COLO668 (cell line): ENCODE measurements around the gene ECEL1.
"Not testable (repeated sequence)": the region's sequence is repeated elsewhere in the genome, so short reads cannot be mapped to it uniquely, and the experiment has no call there.

Experiments used
- DNase-seq: peaks from one replicate; lab custom pipeline; 2025; ENCODE audit not compliant: unreplicated experiment; lab: John Stamatoyannopoulos, UW

Gene ECEL1

GRCh38 chr2:232487385-232488096, at the start of gene ECEL1:
ECEL1 (minus strand) TSS chr2:232487834; CDS start chr2:232486653, 1,181 bp downstream.
- peak; percentile 65 for DNase-seq

GRCh38 chr2:232537079-232537478, 49.4 kb upstream of the ECEL1 start:
- DNase-seq = peak; percentile 11

- DNase-seq = no peak
Measured at GRCh38 chr2:232535761-232536530, 48.3 kb upstream of the ECEL1 start.

GRCh38 chr2:232534940-232535651, 47.5 kb upstream of the ECEL1 start:
- DNase-seq = no peak

GRCh38 chr2:232533944-232534710, 46.5 kb upstream of the ECEL1 start:
- no peak for DNase-seq

- not testable (repeated sequence) for DNase-seq
Measured at GRCh38 chr2:232532821-232533220, 45.2 kb upstream of the ECEL1 start.

- no peak for DNase-seq
Measured at GRCh38 chr2:232532419-232532818, 44.8 kb upstream of the ECEL1 start.

GRCh38 chr2:232530626-232531260, 43.1 kb upstream of the ECEL1 start:
- no peak for DNase-seq

- DNase-seq = no peak
Measured at GRCh38 chr2:232529806-232530547, 42.3 kb upstream of the ECEL1 start.

- no peak for DNase-seq
Measured at GRCh38 chr2:232528746-232529460, 41.3 kb upstream of the ECEL1 start.

GRCh38 chr2:232527905-232528470, 40.4 kb upstream of the ECEL1 start:
- no peak for DNase-seq

GRCh38 chr2:232526372-232526941, 38.8 kb upstream of the ECEL1 start:
- DNase-seq = no peak

GRCh38 chr2:232525791-232526371, 38.2 kb upstream of the ECEL1 start, which contains the start of gene CHRND:
CHRND (plus strand) TSS chr2:232526160; CDS start chr2:232526216, 56 bp downstream.
- DNase-seq = no peak

- DNase-seq = no peak
Measured at GRCh38 chr2:232525199-232525598, 37.6 kb upstream of the ECEL1 start.

GRCh38 chr2:232524771-232525170, 37.1 kb upstream of the ECEL1 start:
- DNase-seq = no peak

GRCh38 chr2:232523682-232524597, 36.3 kb upstream of the ECEL1 start:
- peak; percentile 40 for DNase-seq

GRCh38 chr2:232523402-232523681, 35.7 kb upstream of the ECEL1 start:
- no peak for DNase-seq
